ENCODE results near the gene RTP4.
"Not testable (repeated sequence)": the region's sequence is repeated elsewhere in the genome, so short reads cannot be mapped to it uniquely, and the experiment has no call there.

The RTP4 gene

GRCh38 chr3:187370051-187370450 is 1.9 kb downstream of the RTP4 start:
- DNase-seq: no peak

DNA sequence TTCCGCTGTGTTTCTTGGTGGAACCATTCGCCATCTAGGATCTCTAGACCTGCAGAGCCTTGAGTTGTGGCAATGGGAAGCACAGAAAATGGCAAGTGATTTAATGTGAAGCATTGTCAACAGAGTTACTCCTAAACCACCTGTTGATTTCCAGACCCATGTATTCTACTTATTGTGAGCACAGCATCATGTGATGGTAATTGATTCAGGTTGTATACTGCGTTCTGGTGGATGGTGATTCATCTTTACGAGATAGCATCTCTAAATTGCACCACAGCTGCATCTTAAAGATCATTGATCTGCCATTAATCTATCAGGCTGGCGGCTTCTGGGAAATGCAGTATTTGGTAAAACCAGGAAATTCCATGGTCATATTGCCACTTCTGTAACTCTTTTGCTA is 7.4 kb downstream of the RTP4 start:
- DNase-seq: no peak

GRCh38 chr3:187377842-187378241 is 9.7 kb downstream of the RTP4 start:
- no peak for DNase-seq

DNA sequence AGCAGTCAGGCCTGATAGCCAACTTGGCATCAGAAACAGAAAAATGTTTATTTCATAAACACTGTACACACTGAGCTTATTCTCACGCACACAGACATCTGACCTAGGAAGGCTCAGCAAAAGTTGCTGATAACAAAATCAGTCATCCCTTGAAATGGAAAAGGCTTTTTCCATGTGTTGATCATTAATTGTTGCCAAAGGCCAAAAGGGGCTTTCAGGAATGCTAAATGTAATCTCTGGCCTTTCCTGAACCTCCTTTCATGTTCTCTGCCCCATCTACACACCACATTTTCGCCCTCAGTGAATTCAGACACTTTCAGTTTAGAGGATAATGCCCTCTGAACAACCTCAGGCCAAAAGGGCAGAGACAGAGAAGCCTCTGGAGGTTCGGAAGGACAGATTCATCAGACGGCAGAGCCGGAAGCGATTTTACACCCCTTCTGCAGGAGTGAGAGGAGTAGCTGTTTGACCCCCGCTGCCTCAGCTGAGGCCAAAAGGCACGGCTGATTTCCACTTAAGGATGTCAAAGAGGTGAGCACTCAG is 14.5 kb downstream of the RTP4 start:
- DNase-seq: no peak

DNA sequence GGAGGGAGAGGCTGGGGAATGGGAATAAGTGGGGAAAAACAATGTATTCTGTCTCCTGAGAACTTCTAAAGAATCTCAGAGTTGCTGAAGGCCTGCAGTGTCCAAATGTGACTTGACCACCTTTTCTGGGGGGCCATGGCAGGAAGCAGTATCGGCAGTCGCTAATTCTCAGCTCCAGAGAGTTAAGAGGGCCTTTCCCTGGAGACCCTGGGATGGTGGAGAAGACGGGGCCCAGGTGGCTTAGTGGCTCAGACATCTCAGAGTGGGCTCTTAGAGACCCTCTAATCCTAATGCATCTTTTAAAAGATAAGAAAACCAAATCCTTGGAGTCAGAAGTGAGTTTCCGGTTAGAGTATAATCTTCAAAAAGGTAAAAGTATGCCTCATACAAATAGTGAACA is 15.1 kb downstream of the RTP4 start:
- DNase-seq: no peak

DNA sequence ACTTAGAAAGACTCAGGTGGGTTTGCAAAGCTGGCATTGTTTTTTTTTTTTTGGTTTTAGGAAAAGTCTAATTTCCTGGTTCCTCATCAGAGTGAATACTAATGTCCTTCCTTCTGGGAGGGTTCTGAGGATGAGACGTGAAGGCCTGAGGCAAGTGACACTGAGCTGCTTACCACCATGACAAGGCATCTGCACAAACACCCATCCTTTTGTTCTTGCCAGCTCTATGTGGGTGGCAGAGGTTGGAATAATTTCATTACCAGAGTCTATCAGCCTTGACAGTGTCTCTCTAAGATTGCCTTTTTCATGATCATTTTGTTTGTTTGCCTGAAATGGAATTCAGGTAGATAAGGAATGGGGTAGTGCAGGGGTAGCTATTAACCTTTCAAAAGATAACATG is 17.1 kb downstream of the RTP4 start:
- DNase-seq: no peak

DNA sequence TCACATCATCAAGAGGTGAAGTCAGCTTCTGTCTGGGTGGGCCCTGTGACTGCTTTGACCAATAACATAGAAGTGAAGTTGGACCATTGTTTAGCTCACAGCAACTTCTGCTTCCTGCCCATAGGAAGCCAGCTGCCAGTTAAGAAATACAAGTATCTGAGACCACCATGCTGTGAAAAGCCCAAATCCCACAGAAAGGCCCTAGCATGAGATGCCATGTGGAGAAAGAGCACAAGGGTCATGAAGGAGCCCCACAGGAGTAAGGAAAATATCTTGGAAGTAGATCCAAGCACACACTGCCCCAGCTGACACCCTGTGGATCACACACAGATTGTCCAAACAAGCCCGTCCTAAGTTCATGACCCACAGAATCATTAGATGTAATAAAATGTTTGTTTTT is 28.5 kb downstream of the RTP4 start:
- no peak for DNase-seq

- no peak for DNase-seq
Observed at GRCh38 chr3:187398955-187399354, 30.8 kb downstream of the RTP4 start.

GRCh38 chr3:187400756-187401155 is 32.6 kb downstream of the RTP4 start:
- no peak for DNase-seq

- no peak for DNase-seq
Observed at GRCh38 chr3:187401856-187402255, 33.7 kb downstream of the RTP4 start.

DNA sequence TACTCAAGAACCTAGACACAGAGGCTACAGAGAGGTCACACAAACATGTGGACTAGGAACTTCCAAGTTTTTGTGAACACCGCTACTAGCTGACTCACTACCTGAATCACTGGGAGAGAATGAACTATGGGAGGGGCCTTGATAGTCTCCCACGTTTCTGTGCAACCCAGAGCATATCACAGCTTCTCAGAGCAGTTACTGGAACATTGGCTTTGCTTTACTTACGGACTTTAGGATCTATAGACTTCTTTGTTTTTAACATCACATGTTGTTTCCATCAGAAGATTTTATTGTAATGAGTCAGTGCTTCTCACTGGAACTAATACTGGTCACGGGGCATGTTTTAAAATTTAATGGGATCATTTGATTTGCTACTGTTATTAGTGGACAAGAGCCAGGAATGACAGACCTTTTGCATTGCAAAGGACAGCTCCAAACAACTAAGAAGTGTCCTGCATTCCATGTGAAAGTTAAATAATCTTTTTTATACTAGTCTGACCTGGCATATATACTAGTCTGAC is 35.6 kb downstream of the RTP4 start:
- no peak for DNase-seq

- DNase-seq: no peak
Observed at GRCh38 chr3:187406927-187407326, 38.7 kb downstream of the RTP4 start.

GRCh38 chr3:187411991-187412781 is 44.0 kb downstream of the RTP4 start:
- DNase-seq: not testable (repeated sequence)

Data from activated gamma-delta T cell treated with Interleukin-2 at 50 U/mL for 16 hours (primary cell).